ENCODE results near the gene CTDSP2. TPM values are rescaled to one million over a fixed set of nuclear protein-coding genes. Genes with fewer than 3 reads are reported as not detected.

CTDSP2 gene
- total and polyA plus RNA-seq, 8 donors = 28.4 to 152 (median 73.9) TPM

- intact Hi-C loops (cut with DNase I; ENCODE audit: low total_unique reads) = no loop called here
- Histone ChIP-seq H3K36me3 (no peaks in the 10 kb centered on the region), H3K4me3 (no peak overlapping the region), H3K27me3 (no peaks in the 10 kb centered on the region), H3K27ac (no peak overlapping the region), H3K9me3 (peaks cover 0 to 5% (median 0%) of the 10 kb centered on the region in 4 donors), H3K4me1 (peaks cover 28 to 35% (median 31%) of the 10 kb centered on the region in 4 donors)
- TF ChIP-seq CTCF (IDR thresholded peaks at IDR 0.05) (no peak), POLR2AphosphoS5 (IDR thresholded peaks at IDR 0.05) (no peak), POLR2A (IDR thresholded peaks at IDR 0.05) (no peak)
- 96 to 99% (median 98%) methylated on average over 6 of the region's 6 CpGs for WGBS, 5 donors
- no peak for DNase-seq
These were observed 38.7 kb upstream of the CTDSP2 start for GRCh38 chr12:57885207-57885606.

- Histone ChIP-seq H3K27ac (no peak overlapping the region), H3K9me3 (peaks cover 0 to 5% (median 0%) of the 10 kb centered on the region in 4 donors), H3K27me3 (no peaks in the 10 kb centered on the region), H3K4me1 (peaks cover 13 to 20% (median 16%) of the 10 kb centered on the region in 4 donors), H3K4me3 (no peak overlapping the region), H3K36me3 (no peaks in the 10 kb centered on the region)
- intact Hi-C loops (cut with DNase I; ENCODE audit: low total_unique reads) = no loop called here
- DNase-seq = no peak
- TF ChIP-seq POLR2A (IDR thresholded peaks at IDR 0.05) = no peak
- no peak for TF ChIP-seq EP300 (IDR thresholded peaks at IDR 0.05)
- TF ChIP-seq CTCF (IDR thresholded peaks at IDR 0.05) = no peak
- no peak for TF ChIP-seq POLR2AphosphoS5 (IDR thresholded peaks at IDR 0.05)
These were observed 37.2 kb upstream of the CTDSP2 start for GRCh38 chr12:57883700-57884099.

- Histone ChIP-seq H3K27ac (no peak overlapping the region), H3K27me3 (no peaks in the 10 kb centered on the region), H3K4me3 (no peak overlapping the region), H3K9me3 (peaks cover 0 to 5% (median 0%) of the 10 kb centered on the region in 4 donors), H3K36me3 (no peaks in the 10 kb centered on the region), H3K4me1 (peaks cover 7 to 13% (median 10%) of the 10 kb centered on the region in 4 donors)
- DNase-seq = no peak
- intact Hi-C loops (cut with DNase I; ENCODE audit: low total_unique reads) = no loop called here
- TF ChIP-seq POLR2A (IDR thresholded peaks at IDR 0.05) (no peak), POLR2AphosphoS5 (IDR thresholded peaks at IDR 0.05) (no peak), CTCF (IDR thresholded peaks at IDR 0.05) (no peak), EP300 (IDR thresholded peaks at IDR 0.05) (no peak)
- 85 to 100% (median 96%) methylated on average over 1 of the region's 1 CpG for WGBS, 5 donors
These were observed 36.5 kb upstream of the CTDSP2 start for GRCh38 chr12:57883057-57883456.

- Histone ChIP-seq H3K27ac (no peak overlapping the region), H3K27me3 (no peaks in the 10 kb centered on the region), H3K4me1 (peaks cover 2 to 9% (median 5%) of the 10 kb centered on the region in 4 donors), H3K9me3 (peaks cover 0 to 5% (median 0%) of the 10 kb centered on the region in 4 donors), H3K36me3 (no peaks in the 10 kb centered on the region), H3K4me3 (no peak overlapping the region)
- no peak for DNase-seq
- TF ChIP-seq POLR2AphosphoS5 (IDR thresholded peaks at IDR 0.05) = no peak
- no peak for TF ChIP-seq CTCF (IDR thresholded peaks at IDR 0.05)
- no peak for TF ChIP-seq POLR2A (IDR thresholded peaks at IDR 0.05)
- TF ChIP-seq EP300 (IDR thresholded peaks at IDR 0.05) = no peak
- intact Hi-C loops (cut with DNase I; ENCODE audit: low total_unique reads) = no loop called here
These were observed 36.0 kb upstream of the CTDSP2 start for GRCh38 chr12:57882575-57882974.

Data from stomach (tissue), 9 donors.